GM19099 (cell line): ENCODE results near the gene LVRN.

Experiments
- POLR2A ChIP-seq: IDR thresholded peaks from 3 replicates; pipeline ENCODE4 v1.6.1; 2011; ENCODE audit warnings: low read depth; ENCODE audit not compliant: insufficient read length; ENCODE audit errors: extremely low read depth

The LVRN gene

DNA sequence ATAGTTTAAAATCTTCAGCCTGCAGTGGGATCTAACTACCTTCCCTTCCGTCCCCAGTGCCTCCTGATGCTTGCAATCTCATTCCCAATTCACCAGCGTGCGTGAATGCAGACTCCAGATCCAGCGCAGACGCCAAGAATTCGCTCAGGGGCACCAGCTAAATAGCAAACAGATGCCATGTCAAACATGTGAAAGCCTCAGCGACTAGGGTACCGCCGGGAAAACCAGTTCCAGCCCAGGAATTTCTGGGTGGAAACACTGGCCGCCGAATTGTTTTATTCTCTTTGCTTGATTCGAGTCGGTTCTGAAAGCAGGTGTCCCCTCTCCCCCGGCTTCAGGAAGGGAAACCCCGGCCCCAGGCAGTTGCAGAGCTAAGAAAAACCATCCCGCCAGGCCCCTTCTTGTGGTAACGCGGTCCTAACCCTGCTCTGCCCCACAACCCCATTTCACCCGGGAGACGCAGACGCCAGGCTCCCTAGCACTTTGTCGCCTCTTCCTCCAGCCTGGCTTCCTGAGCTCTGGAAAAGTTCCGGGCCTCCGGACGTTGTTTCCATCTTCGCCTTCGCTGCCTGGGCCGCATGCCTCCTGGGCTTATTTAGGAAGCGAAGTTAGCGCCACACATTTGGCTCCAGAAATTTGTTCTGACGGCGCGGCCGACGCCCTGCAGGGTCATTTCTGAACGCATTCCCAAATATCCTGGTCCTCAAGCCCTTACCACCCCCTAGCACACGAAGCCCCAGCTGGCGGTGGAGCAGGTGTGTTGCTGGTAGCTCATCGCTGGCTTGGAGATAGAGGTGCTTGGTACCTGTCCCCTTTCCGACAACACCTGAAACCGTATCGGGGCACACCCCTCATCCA, 665 bp upstream of the LVRN start:
- TF ChIP-seq POLR2A = no peak

DNA sequence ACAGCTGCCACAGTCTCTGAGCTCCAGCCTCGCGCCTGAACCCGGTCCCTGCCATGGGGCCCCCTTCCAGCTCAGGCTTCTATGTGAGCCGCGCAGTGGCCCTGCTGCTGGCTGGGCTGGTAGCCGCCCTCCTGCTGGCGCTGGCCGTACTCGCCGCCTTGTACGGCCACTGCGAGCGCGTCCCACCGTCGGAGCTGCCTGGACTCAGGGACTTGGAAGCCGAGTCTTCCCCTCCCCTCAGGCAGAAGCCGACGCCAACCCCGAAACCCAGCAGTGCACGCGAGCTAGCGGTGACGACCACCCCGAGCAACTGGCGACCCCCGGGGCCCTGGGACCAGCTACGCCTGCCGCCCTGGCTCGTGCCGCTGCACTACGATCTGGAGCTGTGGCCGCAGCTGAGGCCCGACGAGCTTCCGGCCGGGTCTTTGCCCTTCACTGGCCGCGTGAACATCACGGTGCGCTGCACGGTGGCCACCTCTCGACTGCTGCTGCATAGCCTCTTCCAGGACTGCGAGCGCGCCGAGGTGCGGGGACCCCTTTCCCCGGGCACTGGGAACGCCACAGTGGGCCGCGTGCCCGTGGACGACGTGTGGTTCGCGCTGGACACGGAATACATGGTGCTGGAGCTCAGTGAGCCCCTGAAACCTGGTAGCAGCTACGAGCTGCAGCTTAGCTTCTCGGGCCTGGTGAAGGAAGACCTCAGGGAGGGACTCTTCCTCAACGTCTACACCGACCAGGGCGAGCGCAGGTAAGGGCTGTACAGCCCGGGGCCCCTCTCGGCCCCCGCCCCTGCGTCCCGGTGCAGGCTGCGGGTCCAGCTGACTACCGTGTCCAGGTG, 509 bp downstream of the LVRN start:
- no peak for TF ChIP-seq POLR2A

DNA sequence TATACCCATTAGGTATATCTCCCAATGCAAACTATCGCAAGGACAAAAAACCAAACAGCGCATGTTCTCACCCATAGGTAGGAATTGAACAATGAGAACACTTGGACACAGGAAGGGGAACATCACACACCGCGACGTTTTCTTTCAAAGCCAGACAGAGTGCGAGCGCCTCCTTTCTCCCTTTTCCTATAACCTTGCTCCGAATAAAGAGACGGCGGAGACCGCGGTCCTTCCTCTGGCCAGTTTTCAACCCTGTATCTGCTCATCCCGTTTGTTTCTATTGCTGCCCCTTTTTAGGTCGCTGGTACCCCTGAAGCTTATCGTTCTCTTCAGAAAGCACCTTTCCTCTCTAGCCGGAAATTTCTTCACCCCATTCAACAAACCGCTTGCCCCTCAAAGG, 1.3 kb downstream of the LVRN start:
- TF ChIP-seq POLR2A = no peak

GRCh38 chr5:115968770-115969169, 6.5 kb downstream of the LVRN start:
- TF ChIP-seq POLR2A = no peak

GRCh38 chr5:115977096-115977495, 14.8 kb downstream of the LVRN start:
- TF ChIP-seq POLR2A = no peak

DNA sequence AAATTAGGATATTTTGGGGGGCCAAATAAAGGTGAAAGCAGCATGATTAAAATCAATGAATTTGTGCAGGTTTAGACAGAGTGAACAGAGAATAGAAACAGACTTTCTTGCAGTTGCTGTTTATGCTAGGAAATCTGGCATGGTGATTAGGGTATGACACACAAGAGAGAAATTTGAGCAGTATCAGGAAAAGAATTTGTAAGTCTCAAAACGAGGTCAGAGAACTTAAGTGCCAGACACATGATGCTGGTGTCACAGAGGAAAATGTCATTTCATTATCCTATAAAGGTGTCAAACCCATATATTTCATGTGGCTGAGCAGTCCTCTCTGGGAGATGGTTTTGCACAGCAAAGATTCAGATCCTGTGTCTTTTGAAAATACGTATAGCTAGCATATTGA, 15.7 kb downstream of the LVRN start:
- no peak for TF ChIP-seq POLR2A

DNA sequence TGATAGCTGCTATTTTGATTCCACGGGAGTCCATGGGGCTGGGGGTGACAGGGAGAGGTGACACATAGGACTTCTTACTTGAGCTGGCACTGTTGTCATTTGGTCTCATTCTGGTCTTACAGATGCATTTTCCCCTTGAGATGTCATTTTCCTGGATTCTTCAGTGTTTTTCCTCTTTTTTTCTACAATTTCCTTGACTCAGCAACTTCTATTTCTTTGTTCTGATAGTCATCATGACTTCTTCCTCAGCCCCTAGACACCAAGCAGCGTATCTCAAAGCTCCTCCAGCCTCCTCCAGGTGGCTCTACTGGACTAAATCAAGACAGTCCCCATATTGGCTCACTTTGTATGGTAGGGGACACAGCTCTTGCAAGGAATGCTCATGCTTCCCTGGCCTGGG, 16.5 kb downstream of the LVRN start:
- no peak for TF ChIP-seq POLR2A

DNA sequence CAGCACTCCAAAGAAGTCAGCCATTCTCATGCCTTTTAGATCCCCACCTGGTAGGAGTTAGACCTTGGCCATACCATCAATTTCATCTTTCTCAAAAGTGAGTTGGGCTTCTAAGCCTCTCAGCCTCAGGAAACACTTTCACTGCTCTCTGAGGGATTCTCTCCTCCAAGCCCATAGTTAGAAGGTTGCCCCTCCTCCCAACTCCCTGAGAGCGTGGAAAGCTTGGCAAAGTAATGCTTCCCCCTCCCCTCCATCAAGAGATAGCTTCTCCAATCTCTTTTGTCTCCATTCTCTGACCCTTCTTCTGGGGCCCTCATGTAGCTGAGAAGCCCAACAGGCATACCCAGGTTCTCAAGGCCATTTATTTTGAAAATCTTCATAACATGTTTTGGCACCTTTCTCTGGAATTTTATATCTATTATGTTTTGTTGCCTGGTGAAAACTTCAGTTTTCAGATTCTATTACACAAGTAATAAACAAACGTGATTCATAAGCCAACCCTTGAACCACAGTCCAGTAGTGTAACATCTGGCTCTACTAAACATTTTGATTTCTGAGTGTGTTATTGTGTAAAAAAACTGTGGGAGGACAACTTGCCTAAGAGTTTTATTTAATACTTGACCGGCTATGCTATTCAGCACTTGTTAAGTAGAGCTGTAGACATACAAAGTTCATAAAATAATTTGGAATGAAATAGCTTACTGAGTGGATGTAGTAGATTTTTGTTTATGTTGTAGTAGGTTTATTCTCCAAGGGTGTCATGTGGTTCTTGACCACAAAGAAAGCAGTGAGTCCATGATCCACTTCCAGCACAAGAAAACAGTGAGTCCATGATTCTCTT, 17.1 kb downstream of the LVRN start:
- TF ChIP-seq POLR2A = no peak

- no peak for TF ChIP-seq POLR2A
Measured at GRCh38 chr5:115983519-115983918, 21.2 kb downstream of the LVRN start.

DNA sequence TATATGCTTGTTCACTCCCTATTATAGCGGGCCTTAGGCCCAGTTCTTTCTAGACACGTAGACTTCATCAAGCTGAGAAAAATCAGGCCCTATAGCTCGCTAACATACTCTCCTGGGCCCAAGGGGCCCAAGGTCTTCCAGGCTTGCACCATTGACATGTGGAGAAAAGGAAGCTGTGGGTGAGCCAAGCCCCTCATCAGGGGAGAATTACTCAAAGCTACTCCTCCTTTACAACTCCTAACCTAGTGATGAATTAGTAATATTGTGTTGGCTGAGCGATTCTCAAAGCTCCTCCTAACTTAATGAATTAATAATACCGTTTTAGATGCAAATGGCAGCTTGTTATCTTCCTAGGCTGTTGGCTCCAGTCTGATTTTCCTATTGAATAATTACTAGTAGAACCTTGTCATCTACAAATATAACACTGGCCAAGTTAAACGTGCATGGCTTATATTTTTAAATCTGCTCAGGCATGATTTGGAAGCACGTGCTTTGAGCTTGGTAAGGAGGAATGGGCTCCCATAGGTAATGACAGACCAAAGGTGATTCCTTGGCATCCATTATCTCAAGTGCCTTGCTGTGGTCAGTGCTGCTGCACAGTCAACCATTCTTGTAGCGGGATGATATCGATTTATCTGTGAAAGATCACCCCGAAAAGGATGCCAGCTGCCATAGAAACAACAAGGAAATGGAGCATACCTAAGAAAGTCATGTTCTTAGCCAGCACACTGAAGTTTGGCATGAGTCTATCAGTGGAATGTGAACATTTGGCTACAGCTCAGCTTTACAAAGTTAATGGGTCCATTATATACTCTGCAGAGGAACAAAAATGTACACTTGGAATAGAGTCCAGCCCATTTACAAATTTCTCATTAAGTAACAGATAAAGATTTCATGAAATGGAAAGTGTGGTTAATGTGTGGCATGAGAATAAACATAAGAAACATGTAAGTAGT, 23.8 kb downstream of the LVRN start:
- TF ChIP-seq POLR2A = no peak

- TF ChIP-seq POLR2A = no peak
Measured at GRCh38 chr5:115988002-115988401, 25.7 kb downstream of the LVRN start.

GRCh38 chr5:115992848-115993350, 30.6 kb downstream of the LVRN start:
- no peak for TF ChIP-seq POLR2A

DNA sequence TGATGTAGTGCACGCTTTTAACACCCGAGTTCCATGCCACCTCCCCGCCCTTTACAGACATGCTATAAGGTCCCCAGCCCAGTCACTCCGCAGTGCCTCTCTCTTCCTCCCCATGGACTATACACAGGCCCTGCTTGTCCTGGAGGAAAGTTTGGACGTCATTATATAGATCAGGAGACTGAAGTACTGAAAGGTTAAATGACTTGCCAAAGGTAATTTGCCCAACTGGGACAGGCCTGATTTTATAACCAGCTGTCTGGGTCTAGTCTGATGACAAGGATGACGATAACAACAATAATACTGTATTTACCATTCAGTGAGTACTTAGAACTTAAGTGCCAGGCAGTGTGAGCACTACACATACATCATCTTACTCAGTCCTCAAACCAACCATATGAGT, 33.1 kb downstream of the LVRN start:
- TF ChIP-seq POLR2A = no peak
